PC-3 (cell line): ENCODE data around the gene SCNN1B.

Experiments used
- EZH2 ChIP-seq: fragments of 300-600 bp; sonication (generic); IDR thresholded peaks from one replicate; pipeline ENCODE4 v1.6.1; 2017; ENCODE audit warnings: antibody characterized with exemption, mild to moderate bottlenecking, low read length; ENCODE audit not compliant: unreplicated experiment
- EZH2phosphoT487 ChIP-seq: fragments of 300-600 bp; sonication (generic); IDR thresholded peaks from 2 replicates; pipeline ENCODE4 v1.6.1; 2018; ENCODE audit warnings: mild to moderate bottlenecking, antibody characterized with exemption, low read length, borderline replicate concordance
- TF ChIP-seq, protein P1 (sequence below): fragments of 300-600 bp; sonication (generic); conservative IDR thresholded peaks from 2 replicates; pipeline ENCODE4 v1.5.1; 2017; ENCODE audit warnings: antibody characterized with exemption, low read depth, mild to moderate bottlenecking, low read length

DNA sequence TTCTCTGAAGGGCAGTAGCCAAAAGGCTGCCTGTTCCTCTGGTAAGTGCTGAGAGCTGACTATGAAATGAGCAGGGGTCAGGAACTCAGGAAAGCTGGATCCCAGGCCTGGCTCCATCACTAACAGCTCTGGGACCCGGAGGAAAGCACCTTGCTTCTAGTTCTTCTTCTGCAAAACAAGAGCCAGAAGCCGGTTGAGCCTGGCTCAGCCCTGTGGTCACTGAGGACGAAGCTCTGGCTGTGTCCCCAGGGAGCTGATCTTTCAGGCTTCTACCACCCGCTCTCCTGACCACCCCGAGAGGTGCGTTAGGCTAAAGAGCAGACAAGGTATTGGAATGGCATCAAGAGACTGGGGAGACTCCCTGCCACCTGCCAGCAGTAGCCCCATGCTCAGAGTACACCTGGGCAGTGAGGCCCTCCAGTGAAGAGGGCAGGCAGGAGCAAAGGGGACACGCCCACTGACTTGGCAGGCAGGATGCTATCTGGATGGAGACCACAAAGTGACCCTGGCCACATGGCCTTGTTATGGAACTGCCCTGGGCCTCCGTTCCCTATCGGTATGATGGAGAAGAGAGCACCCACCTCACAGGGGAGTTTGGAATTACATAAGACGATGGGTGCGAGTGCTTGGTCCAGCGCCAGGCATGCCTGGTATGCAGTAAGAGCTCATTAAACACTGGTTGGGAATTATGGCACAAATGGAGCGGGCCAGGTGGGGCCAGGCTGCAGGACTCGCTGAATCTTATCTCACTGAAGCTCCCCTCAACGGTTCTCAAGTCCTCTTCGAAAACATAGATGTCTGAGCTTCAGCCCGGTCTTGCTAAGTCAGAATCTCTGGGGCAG lies 89.5 kb downstream of the SCNN1B start:
- TF ChIP-seq, protein P1, sequence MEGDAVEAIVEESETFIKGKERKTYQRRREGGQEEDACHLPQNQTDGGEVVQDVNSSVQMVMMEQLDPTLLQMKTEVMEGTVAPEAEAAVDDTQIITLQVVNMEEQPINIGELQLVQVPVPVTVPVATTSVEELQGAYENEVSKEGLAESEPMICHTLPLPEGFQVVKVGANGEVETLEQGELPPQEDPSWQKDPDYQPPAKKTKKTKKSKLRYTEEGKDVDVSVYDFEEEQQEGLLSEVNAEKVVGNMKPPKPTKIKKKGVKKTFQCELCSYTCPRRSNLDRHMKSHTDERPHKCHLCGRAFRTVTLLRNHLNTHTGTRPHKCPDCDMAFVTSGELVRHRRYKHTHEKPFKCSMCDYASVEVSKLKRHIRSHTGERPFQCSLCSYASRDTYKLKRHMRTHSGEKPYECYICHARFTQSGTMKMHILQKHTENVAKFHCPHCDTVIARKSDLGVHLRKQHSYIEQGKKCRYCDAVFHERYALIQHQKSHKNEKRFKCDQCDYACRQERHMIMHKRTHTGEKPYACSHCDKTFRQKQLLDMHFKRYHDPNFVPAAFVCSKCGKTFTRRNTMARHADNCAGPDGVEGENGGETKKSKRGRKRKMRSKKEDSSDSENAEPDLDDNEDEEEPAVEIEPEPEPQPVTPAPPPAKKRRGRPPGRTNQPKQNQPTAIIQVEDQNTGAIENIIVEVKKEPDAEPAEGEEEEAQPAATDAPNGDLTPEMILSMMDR: no peak
- TF ChIP-seq EZH2 (no peak), EZH2phosphoT487 (no peak)
